ENCODE results near the gene APOC3. TPM values are rescaled to one million over a fixed set of nuclear protein-coding genes. Genes with fewer than 3 reads are reported as not detected.

Gene APOC3
- total and polyA plus RNA-seq, 2 of the 4 experiments (the other 2 are of a cell fraction) = not detected

DNA sequence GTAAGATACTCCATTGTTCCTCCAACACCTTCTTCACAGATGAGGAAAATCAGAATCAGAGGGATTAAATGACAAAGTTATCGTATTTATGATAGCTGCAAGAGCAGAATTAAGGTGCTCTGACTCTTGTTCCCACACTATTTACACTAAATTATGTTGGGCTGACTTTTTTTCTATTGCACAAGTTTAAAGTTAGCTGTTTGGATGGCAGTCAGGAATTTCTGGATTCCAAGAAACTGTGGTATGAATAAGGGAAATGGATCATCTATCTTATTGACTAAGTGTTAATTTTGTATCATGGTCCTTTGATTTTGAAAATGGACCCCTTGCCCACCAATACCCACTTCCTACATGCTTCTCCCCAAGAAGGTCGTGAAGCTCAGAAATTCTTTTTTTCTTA is 27.6 kb downstream of the APOC3 start:
- intact Hi-C loops (cut with micrococcal nuclease) = loop anchor here (10.0 kb wide), 1 partner anchor 367 kb away; no protein-coding TSS in a partner anchor
- peaks cover 14% of the 10 kb centered on the region for H4K20me1 ChIP-seq (ENCODE audit: insufficient read depth, low read length)
- dilution Hi-C loops (cut with HindIII; ENCODE audit: low sequenced_read_pairs, unreplicated experiment) = no loop called here
- H2BK20ac ChIP-seq (ENCODE audit: low read depth, low read length) = no peak overlapping the region
- no peak overlapping the region for H3K4me2 ChIP-seq (ENCODE audit: low read depth, low read length)
- H3K14ac ChIP-seq (replicated peaks; ENCODE audit: low read depth, low read length) = no peak overlapping the region
- peaks cover 0 to 17% of the 10 kb centered on the region in 2 experiments; a peak in 2 of 4 replicates for H3K79me1 ChIP-seq (ENCODE audit: low read depth in 1 of 2, low read length in 2 of 2)
- H2BK15ac ChIP-seq (ENCODE audit: low read depth, low read length) = no peak overlapping the region
- DNase-seq (peak; percentile 26), ATAC-seq (ENCODE audit: low read depth) (no peak)
- no peak overlapping the region for H2AK9ac ChIP-seq (replicated peaks; ENCODE audit: low read depth, low read length, poor library complexity)
- peaks cover 25% of the 10 kb centered on the region for H3K4me1 ChIP-seq (ENCODE audit: control insufficient read depth, insufficient read depth, low read length)
- no peak overlapping the region for H2AK5ac ChIP-seq (ENCODE audit: low read depth, low read length)
- peaks cover 30% of the 10 kb centered on the region for H3K36me3 ChIP-seq (ENCODE audit: control insufficient read depth, insufficient read depth, low read length)
- H3K9ac ChIP-seq (ENCODE audit: low read depth, low read length) = no peak overlapping the region
- H3K27me3 ChIP-seq (ENCODE audit: control insufficient read depth, insufficient read depth, low read length) = no peaks in the 10 kb centered on the region
- no peaks in the 10 kb centered on the region for H3K9me3 ChIP-seq (ENCODE audit: control insufficient read depth, insufficient read depth, low read length)
- no peak for TF ChIP-seq MXI1 (IDR thresholded peaks at IDR 0.05; ENCODE audit: borderline replicate concordance, low read depth, low read length)
- TF ChIP-seq MAZ (IDR thresholded peaks at IDR 0.05; ENCODE audit: borderline replicate concordance, low read depth, low read length) = no peak
- no peak for TF ChIP-seq SMC3 (IDR thresholded peaks at IDR 0.05; ENCODE audit: low read depth, low read length)
- TF ChIP-seq FOS (IDR thresholded peaks at IDR 0.05; ENCODE audit: low read depth, low read length) = no peak
- TF ChIP-seq, protein P1, sequence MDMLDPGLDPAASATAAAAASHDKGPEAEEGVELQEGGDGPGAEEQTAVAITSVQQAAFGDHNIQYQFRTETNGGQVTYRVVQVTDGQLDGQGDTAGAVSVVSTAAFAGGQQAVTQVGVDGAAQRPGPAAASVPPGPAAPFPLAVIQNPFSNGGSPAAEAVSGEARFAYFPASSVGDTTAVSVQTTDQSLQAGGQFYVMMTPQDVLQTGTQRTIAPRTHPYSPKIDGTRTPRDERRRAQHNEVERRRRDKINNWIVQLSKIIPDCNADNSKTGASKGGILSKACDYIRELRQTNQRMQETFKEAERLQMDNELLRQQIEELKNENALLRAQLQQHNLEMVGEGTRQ (IDR thresholded peaks at IDR 0.05; ENCODE audit: low read depth, low read length) = no peak
- TF ChIP-seq MAFK (IDR thresholded peaks at IDR 0.05; ENCODE audit: low read depth, low read length) = no peak
- TF ChIP-seq BHLHE40 (IDR thresholded peaks at IDR 0.05; ENCODE audit: low read depth, low read length) = no peak
- peak; percentile 63 for TF ChIP-seq CEBPB (IDR thresholded peaks at IDR 0.05; ENCODE audit: low read depth, low read length)
- H4K5ac ChIP-seq (ENCODE audit: low read depth, low read length) = no peak overlapping the region
- H3K4me3 ChIP-seq (ENCODE audit: insufficient read depth, low read depth, low read length) = no peak overlapping the region
- CTCF ChIA-PET = interaction anchor here (1.1 kb wide), 1 partner anchor 22 kb away, joined by 4 read pairs; no protein-coding TSS in a partner anchor
- H2AFZ ChIP-seq (replicated peaks; ENCODE audit: low read length, poor library complexity) = no peak overlapping the region
- H3K18ac ChIP-seq (ENCODE audit: low read depth, low read length) = no peak overlapping the region
- no peak overlapping the region for H3K4ac ChIP-seq (ENCODE audit: low read depth, low read length)
- no TSS peak for BruUV-seq (replicated peaks)
- H4K91ac ChIP-seq (ENCODE audit: insufficient read depth, low read depth, low read length) = no peak overlapping the region
- H2BK120ac ChIP-seq (ENCODE audit: low read depth, low read length) = no peak overlapping the region
- H4K8ac ChIP-seq (ENCODE audit: low read depth in 2 of 2, low read length in 2 of 2) = no peak overlapping the region
- WGBS, 2 experiments (ENCODE audit: extremely low coverage in 2 of 2, insufficient read length in 1 of 2) = no CpG with 5 or more reads among the region's 2 CpGs
- POLR2A ChIA-PET (ENCODE audit: unreplicated experiment) = no interaction called here
- H3K27ac ChIP-seq (ENCODE audit: insufficient read depth, low read length) = no peak overlapping the region
- no peak overlapping the region for H2BK5ac ChIP-seq (ENCODE audit: low read depth, low read length, poor library complexity, severe bottlenecking)
- peaks cover 27% of the 10 kb centered on the region for H3K9me1 ChIP-seq (ENCODE audit: insufficient read depth, low read length)
- H3K56ac ChIP-seq (ENCODE audit: extremely low read depth, insufficient read depth, low read length) = no peak overlapping the region
- no peak overlapping the region for H3K23ac ChIP-seq (ENCODE audit: low read depth, low read length)
- in situ Hi-C loops (cut with MboI; ENCODE audit: low sequenced_read_pairs) = no loop called here
